IPS-15b (cell line): ENCODE results near the gene MRPS34.

Experiments
- H3K27me3 ChIP-seq: one replicate; pipeline ENCODE4 v1.6.1; 2013; ENCODE audit warnings: low read length; ENCODE audit not compliant: control insufficient read depth, insufficient read depth
- H3K36me3 ChIP-seq: one replicate; pipeline ENCODE4 v1.6.1; 2013; ENCODE audit warnings: low read length; ENCODE audit not compliant: control insufficient read depth, insufficient read depth
- H3K4me1 ChIP-seq: one replicate; pipeline ENCODE4 v1.6.1; 2013; ENCODE audit warnings: mild to moderate bottlenecking, low read length; ENCODE audit not compliant: control insufficient read depth, insufficient read depth
- H3K4me3 ChIP-seq: one replicate; pipeline ENCODE4 v1.5.1; 2013; ENCODE audit warnings: low read depth, low read length
- H3K9ac ChIP-seq: one replicate; pipeline ENCODE4 v1.6.1; 2013; ENCODE audit warnings: low read depth, mild to moderate bottlenecking, low read length
- H3K9me3 ChIP-seq: one replicate; pipeline ENCODE4 v1.6.1; 2013; ENCODE audit warnings: mild to moderate bottlenecking, low read length; ENCODE audit not compliant: control insufficient read depth, insufficient read depth

Gene MRPS34

GRCh38 chr16:1772908-1773702 lies at the start of gene MRPS34:
TSS of gene MRPS34 (minus strand) at chr16:1773134. CDS start at chr16:1773119, 15 bp downstream.
- H3K36me3 ChIP-seq, result peaks cover 36% of the 10 kb centered on the region
- no peaks in the 10 kb centered on the region for H3K27me3 ChIP-seq
- H3K4me1 ChIP-seq, result peaks cover 2% of the 10 kb centered on the region
- peak within 1 kb of the TSS; percentile 85 for H3K4me3 ChIP-seq
- H3K9me3 ChIP-seq, result no peaks in the 10 kb centered on the region
- H3K9ac ChIP-seq, result peak within 1 kb of the TSS; percentile 88

DNA sequence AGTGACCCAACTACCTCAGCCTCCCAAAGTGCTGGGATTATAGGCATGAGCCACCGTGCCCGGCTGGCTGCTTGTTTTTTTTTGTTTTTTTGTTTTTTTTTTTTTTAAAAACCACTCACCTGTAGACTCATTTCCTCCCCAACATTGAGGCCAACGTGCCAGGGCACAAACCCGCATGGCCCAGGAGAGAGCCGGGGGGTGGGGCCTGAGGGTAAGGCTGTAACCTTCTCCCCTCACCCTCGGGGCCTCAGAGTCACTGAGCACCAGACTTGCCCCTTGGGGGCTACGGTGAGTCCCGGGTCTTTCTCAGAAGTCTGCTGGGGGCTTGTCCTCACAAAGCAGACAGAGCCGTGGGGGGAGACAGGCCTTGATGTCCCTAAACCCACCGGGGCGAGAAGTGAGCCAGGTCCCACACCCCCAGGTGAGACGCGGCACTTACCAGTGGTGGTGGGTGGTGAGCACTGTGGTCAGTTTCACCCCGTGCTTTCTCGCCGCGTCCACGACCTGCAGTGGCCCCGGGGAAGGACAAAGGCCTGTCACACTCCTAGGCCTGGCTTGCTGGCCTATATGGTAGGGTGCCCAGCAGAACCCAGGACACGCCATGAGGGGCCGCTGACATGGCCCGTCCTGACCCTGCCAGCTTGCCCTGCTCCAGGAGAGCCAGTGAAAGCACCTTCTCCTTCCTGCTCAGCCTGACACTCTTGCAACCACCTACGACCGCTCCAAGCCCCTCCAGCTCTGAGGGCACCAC lies 49.1 kb upstream of the MRPS34 start:
- H3K4me1 ChIP-seq, result no peaks in the 10 kb centered on the region
- H3K36me3 ChIP-seq, result peaks cover 4% of the 10 kb centered on the region
- H3K9ac ChIP-seq, result no peak overlapping the region
- H3K9me3 ChIP-seq, result no peaks in the 10 kb centered on the region
- H3K27me3 ChIP-seq, result peaks cover 5% of the 10 kb centered on the region
- no peak overlapping the region for H3K4me3 ChIP-seq

DNA sequence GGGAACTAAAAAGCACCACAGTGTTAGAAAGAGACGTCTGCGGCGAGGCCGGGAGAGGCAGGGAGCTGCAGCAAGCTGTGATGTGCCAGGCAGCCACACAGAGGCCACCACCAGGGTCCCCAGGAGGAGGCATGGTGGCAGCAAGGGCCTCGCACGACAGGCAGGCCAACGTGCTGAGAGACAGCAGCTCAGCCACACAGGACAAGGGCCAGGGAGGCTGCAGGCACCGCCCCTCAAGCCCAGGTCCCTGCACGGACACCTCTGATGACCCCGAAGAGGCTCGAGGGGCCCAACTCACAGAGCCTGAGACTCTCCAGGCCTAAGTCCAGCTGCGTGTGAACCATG lies 48.0 kb upstream of the MRPS34 start:
- Histone ChIP-seq H3K4me3 (no peak overlapping the region), H3K27me3 (peaks cover 5% of the 10 kb centered on the region), H3K4me1 (no peaks in the 10 kb centered on the region), H3K9me3 (no peaks in the 10 kb centered on the region), H3K36me3 (peaks cover 10% of the 10 kb centered on the region), H3K9ac (no peak overlapping the region)

- peaks cover 10% of the 10 kb centered on the region for H3K36me3 ChIP-seq
- no peak overlapping the region for H3K9ac ChIP-seq
- peaks cover 3% of the 10 kb centered on the region for H3K27me3 ChIP-seq
- H3K4me1 ChIP-seq, result no peaks in the 10 kb centered on the region
- H3K4me3 ChIP-seq, result no peak overlapping the region
- no peaks in the 10 kb centered on the region for H3K9me3 ChIP-seq
Measured at GRCh38 chr16:1820096-1820945, 47.4 kb upstream of the MRPS34 start.

DNA sequence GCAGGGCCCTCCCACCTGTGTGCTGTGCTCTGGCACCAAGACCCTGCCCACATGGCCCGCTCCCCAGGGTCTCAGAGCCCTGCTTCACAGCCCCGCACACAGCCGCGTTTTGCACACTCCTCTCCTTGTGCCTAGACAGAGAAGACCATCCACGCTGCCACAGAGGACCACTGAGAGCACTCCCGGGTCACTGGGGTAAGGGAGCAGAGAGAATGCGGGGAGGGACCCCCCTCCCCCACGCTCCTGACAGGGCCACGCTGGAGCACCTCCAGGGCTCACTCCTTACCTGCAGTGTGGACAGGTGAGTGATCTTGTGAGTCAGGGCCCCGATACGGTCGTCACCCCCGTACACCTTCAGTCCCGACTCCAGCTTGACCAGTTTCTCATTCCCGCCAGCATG lies 46.7 kb upstream of the MRPS34 start:
- peaks cover 10% of the 10 kb centered on the region for H3K36me3 ChIP-seq

DNA sequence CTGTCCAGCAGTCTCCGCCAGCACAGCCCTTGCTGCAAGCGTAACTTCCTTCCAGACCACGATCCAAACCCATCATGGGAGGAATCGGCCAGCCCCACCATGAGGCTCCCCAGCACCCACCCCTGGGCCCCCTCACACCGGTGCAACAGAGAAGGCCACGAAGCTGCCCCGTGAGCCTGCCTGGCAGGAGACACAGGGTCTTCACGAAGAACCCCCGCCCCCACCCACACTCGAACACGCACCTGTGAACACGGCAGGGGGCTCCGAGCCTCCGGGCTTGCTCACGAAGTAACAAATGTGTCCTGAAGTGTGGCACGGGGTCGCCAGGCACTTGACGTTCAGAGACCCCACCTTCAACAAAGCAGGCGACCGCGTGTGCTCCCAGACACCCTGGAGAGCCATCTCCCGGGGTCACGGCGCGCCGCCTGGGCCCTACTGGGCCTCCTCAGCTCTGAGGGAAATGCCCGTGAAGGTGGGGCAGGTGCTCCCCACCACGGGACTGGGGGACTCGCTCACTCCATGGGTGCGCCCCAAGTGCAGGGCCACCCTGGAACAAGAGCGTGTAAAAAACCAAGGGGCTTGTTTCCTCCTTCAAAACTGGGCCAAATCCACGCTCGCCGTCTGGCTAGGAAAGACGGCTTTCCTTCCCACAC lies 46.1 kb upstream of the MRPS34 start:
- Histone ChIP-seq H3K27me3 (no peaks in the 10 kb centered on the region), H3K4me3 (no peak overlapping the region), H3K9me3 (no peaks in the 10 kb centered on the region), H3K9ac (no peak overlapping the region), H3K36me3 (peaks cover 10% of the 10 kb centered on the region), H3K4me1 (no peaks in the 10 kb centered on the region)

More for the DNA sequence above, 46.7 kb upstream of the MRPS34 start:
- no peaks in the 10 kb centered on the region for H3K4me1 ChIP-seq
- H3K9ac ChIP-seq, result no peak overlapping the region
- no peaks in the 10 kb centered on the region for H3K27me3 ChIP-seq
- no peaks in the 10 kb centered on the region for H3K9me3 ChIP-seq
- H3K4me3 ChIP-seq, result no peak overlapping the region

DNA sequence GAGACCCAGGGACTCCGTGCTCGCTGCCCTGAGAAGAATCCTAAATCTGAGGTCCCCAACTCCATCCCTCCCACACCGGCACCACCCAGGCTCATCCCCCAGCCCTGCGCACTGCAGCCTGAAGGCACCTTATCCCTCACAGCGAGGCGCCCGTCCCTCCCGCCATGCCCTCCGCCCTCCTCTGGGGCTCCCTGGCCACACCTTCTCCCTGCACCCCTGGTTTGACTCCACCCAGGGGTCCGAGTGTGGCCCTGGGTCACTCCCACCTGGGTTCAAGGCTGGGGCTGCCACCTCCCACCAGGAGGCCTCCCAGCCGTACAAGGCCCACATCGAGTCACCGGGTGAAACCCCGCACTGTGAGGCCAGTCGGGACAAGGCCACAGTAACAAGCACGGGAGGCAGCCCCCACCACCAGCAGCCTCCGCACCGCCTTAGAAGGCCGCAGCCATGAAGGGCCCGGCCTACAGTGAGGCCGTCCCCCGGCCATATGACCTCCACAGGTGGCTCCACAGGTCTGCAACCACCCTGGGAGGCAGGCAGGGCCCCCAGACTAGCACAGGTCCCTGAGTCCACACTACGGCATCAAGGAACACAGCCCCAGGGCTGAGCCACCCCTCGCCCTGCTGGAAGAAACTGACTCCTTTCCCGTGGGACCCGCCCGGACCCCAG lies 45.4 kb upstream of the MRPS34 start:
- Histone ChIP-seq H3K9me3 (no peaks in the 10 kb centered on the region), H3K27me3 (no peaks in the 10 kb centered on the region)

GRCh38 chr16:1817716-1818115 lies 44.8 kb upstream of the MRPS34 start:
- Histone ChIP-seq H3K9ac (no peak overlapping the region), H3K27me3 (no peaks in the 10 kb centered on the region), H3K36me3 (peaks cover 10% of the 10 kb centered on the region), H3K9me3 (no peaks in the 10 kb centered on the region), H3K4me3 (no peak overlapping the region), H3K4me1 (no peaks in the 10 kb centered on the region)

More for the DNA sequence above, 45.4 kb upstream of the MRPS34 start:
- no peaks in the 10 kb centered on the region for H3K4me1 ChIP-seq
- no peak overlapping the region for H3K9ac ChIP-seq
- no peak overlapping the region for H3K4me3 ChIP-seq
- H3K36me3 ChIP-seq, result peaks cover 10% of the 10 kb centered on the region

GRCh38 chr16:1817276-1817589 lies 44.3 kb upstream of the MRPS34 start:
- Histone ChIP-seq H3K4me1 (no peaks in the 10 kb centered on the region), H3K36me3 (peaks cover 10% of the 10 kb centered on the region), H3K9me3 (no peaks in the 10 kb centered on the region), H3K27me3 (no peaks in the 10 kb centered on the region), H3K9ac (no peak overlapping the region), H3K4me3 (no peak overlapping the region)

DNA sequence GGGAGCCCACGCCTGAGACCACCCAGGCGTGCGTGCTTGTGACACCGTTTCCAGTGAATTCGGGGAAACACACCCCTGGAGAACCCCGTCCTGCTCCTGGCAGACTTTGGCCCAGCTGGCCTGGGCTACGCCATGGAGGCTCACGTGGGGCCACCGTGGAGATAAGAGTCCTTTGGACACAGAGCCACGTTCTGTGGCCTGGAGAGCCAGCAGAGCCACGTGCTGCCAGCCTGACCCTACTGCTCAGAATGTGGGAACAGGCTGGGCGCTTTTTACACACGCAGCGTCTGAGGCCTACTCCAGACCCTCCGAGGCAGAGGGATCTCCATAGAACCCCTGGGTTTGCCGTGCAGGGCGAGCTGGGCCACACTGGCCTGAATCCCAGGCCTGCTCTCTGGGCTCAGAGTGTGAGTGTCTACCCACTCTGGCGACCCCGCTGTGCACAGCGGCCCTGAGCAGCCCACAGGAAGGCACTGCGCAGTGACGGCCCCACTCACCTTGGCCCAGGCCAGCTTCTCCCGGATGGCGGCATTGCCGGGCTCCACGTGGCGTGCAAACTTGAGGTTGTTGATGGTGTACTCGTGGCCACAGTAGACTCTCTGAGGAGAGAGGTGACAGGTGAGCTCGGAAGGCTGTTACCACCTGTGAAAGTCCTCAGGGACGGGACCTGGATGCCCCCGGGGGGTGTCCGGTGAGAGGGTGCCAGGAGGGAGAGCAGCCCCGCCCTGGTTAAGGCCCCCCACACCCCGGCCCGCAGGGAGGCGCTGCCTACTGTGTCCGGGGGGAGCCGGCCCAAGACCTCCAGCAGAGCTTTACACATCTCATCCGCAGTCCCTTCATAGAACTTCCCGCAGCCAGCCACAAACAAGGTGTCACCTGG lies 43.7 kb upstream of the MRPS34 start:
- H3K4me1 ChIP-seq, result no peaks in the 10 kb centered on the region
- H3K27me3 ChIP-seq, result no peaks in the 10 kb centered on the region
- no peaks in the 10 kb centered on the region for H3K9me3 ChIP-seq
- H3K9ac ChIP-seq, result no peak overlapping the region
- no peak overlapping the region for H3K4me3 ChIP-seq
- peaks cover 10% of the 10 kb centered on the region for H3K36me3 ChIP-seq
